Cerebellar nuclear complex (tissue), 1 donor: ENCODE data around the gene KSR1.
A peak's percentile ranks its signal among the peaks of the same experiment; 100 is the strongest.
"Not testable (repeated sequence)": the region's sequence is repeated elsewhere in the genome, so short reads cannot be mapped to it uniquely, and the experiment has no call there.

Experiments used
- DNase-seq, 2 experiments: peaks; one replicate each; lab custom pipeline; 2025; lab: John Stamatoyannopoulos, UW

KSR1 gene

DNA sequence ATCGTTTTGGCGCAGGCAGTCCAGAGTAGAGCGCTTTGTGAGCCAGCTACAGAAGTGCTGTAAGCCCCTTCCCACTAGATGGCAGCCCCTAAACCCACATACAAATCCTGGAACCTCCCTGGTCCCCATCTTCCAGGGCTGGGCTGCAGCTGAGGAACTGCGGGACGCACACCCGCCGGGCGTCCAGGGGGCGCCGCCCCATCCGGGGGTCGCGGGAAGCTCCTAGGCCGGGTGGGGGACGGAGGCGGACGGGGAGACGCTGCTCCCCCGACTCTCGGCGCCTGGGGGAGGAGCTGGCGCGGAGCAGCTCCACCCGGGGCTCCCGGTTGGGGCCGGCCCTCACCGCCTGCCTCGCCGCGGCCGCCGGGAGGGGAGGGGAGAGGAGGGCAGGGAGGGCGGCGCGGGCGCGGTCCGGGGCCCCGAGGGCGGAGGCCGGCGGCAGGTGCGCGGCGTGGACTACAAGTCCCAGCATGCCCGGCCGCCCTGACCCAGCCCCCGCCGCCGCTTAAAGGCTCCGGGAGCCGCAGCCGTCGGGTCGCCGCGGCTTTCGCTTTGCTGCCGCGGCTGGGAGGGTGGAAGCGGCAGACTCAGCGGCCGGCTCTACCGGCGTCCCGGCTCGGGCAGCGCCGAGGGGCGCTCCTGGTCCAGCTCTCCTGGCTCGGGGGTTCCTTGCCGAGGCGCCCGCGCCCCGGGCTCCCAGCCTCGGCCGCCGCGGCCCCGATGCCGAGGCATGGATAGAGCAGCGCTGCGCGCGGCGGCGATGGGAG, at the start of gene KSR1:
Gene KSR1 (plus strand): TSS at position 535 of the 767 bp plus-strand sequence. CDS start 196 bp downstream, at position 731.
- peak in 1 of 2 experiments; percentile 12 for DNase-seq

DNA sequence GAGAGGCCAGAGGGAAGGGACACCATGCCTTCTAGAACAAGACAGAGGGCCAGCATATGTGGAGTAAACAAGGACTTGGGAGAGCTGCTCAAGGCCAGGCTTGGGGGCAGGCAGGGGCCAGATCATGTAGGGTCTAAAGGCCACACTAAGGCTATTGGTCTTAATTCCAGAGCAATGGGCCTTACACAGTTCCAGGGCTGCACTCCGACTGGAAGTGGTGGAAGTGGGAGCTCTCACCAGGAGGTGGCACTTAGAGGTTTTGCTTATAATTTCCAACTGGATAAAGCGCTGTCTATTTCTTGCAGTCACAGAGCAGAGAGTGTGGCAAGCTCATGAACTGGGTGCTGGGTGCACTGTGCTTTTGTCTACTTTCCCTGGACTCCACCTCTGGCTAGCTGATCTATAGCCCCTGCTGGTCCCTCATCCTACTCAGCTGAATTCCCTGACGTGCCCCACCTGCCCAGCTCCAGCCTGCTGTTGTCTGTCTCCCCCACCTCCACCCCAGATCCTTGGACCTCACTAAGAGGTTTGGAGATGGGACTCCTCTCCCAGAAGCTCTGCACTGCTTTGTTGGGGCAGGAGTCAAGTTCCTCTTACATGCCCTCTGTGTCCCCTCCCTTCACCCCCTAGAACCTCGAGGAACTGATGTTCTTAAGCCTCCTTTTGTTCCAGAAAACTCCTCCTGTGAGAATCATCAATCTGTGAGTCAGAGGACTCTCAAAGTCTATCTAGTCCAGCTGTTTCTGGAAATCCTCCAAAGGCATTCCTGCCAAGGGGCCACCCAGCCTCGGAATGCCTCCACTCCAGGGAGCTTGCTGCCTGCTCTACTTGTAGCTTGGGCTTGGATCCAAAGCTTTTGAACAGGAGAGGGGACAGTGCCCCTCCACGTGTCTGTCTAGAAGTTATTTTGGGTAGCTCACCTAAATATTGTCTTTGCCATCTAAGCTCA, 48.1 kb upstream of the KSR1 start:
- no peak for DNase-seq

DNA sequence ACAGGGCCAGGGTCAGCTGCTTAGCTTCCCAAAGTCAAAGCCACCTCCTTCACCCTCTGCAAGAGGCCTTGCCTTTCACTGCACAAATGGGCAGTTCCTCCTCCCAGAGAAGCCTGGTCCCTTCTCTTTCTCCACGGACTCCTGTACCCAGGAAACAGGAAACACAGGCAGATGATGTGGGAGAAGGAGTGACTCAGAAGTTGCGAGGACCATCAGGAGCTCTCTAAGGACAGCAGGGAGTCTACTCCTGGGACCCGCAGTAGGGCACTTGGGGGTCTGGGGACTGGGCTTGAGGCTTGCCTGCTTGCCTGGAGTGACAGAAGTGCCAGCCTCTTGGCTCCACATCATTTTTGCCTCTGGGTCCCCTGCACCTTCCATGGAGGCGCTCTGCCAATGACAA, 47.4 kb upstream of the KSR1 start:
- DNase-seq, result no peak

DNA sequence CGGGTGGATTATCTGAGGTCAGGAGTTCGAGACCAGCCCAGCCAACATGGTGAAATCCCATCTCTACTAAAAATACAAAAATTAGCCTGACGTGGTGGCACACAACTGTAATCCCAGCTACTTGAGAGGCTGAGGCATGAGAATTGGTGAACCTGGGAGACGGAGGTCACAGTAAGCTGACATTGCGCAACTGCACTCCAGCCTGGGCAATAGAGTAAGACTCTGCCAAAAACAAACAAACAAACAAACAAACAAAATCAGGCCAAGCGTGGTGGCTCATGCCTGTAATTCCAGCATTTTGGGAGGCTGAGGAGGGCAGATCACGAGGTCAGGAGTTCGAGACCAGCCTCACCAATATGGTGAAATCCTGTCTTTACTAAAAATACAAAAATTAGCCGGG, 44.1 kb upstream of the KSR1 start:
- not testable (repeated sequence) for DNase-seq

DNA sequence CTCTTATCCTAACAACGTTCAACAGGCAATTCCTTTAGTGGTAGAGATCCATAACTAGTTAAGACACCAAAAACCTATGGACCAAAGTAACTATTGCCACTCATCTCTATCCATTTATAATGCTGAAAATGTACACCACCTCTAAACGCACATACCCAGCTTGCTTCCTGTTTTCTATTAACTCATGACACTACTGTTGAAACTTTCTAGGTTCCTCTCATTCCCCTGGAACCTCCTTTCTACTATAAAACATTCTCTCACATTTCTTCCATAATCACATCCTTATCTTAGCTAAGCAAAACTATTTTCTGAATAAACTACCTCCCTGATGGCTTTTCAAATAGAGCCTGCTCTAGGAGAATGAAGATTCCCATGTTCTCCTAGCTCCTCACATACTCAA, 42.9 kb upstream of the KSR1 start:
- DNase-seq, result no peak

DNA sequence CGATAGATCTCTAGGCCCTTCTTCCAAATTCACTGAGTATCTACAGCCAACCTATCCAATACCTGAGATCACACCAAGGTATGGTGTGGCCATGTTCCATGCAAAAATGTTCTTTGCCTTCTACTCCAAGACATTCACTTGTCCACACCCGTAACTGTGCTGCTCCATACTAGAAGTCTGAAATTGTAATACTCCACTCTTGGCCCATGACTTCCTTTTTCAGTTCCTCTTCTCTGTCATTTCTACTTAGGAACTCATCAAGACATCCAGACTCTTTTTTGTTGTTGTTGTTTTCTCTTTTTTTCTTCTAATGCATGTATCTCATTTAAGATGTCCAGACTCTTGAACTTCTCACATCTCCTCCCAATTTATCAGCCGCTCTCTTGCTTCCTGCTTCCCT, 42.5 kb upstream of the KSR1 start:
- no peak for DNase-seq

DNA sequence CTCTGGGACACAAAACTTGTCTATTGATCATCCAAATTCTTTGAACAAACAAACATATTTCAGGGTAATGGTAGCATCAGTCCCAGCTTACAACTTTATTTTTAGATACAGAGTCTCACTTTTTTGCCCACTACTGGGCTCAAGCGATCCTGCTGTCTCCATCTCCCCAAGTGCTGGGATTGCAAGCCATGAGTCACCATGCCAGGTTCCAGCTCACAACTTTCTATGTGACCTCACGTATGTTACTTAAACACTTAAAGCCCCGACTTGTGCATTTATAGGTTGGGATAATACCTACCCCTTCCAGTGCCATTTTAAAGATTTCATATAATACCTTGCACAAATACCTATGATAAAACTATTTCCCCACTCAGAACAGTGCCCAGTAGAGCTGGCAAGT, 42.0 kb upstream of the KSR1 start:
- DNase-seq, result no peak

DNA sequence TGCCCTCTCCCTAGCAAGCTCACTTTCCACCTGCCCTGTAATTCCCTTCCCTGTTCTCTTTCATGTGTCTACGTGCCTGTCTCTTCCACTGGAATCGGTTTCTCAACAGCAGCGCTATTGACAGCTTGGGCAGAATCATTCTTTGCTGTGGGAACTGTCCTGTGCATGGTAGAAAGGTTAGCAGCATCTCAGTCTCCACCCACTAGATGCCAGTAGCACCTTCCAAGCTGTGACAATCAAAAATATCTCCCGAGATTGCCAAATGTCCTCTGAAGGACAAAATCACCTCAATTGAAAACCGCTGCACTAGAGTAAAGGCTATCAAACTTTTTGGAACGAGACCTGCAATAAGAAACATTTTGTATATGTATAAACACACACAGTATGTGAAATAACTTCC, 41.6 kb upstream of the KSR1 start:
- DNase-seq, result no peak

DNA sequence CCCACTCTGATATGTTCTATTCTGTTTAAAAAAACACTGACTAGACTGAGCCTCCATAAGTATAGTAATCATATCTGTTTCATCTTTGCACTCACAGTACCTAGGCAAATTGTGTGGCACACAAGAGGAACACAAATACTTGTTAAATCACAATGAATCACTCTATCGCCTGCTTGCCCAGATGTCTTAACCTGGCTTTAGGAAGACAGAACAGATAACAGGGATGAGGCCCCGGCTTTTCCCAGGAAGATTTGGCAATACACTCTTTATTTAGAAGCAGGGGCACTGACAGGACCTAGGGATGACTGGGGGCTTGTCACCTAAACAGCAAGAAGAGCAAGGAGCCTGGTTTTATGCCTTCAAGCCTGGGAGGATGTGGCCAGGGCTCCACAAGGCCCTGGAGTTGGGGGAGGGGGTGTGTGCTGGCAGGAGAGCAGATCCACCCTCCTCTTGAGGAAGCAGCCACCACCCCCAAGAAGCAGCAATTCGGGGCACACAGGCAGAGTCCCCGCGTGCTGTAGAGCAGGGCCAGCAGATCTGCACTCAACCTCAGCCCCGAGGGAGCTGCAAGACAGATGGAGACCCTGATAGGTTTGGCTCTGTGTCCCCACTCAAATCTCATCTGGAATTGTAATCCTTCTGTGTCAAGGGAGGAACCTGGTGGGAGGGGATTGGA, 41.0 kb upstream of the KSR1 start:
- no peak for DNase-seq

DNA sequence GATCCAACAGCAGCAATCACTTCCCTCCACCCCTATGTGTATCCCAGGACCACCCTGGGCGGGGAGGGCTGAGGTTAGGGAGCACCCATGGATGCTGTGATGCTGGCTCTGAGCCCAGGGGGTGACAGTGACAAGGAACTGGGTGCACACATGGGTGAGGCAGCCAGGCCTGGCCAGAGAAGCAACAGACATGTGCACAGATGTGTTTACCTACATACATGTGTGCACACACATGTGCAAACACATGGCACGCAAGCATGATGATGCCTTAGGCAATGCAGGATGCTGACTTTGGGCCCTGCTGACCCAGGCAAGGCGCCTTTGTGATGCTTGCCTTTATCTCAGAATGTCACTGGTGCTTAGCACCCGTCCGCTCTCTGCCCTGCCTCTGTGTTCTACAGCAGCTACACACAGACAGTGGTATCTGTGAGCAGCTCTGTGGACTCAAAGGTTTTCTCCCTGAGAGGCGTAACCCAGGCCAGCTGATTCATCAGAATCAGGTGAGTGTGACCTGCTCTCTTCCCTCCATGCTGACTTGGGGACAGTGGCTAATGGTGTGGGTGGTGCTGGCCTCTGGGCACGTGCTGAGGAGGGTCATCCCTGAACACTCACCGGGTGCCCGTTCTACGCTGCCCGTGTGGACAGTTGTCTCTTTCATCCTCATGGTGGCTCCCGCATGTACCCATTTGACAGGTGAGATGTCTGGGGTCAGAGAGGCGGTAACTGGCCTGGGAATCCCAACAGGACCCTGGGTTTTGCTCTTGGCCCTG, 38.5 kb upstream of the KSR1 start:
- DNase-seq, result no peak

DNA sequence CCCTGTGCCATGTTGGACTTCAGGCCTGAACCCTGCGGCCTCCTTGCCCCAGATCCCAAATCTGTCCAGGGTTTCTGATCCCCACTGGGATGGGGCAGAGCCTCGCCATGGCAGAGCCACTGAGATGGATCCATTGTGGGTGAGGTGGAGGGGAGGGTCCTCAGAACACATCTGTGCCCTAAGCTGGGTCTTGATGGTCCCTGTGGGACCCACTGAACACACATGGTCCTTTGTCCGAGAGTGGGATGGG, 38.0 kb upstream of the KSR1 start:
- no peak for DNase-seq

DNA sequence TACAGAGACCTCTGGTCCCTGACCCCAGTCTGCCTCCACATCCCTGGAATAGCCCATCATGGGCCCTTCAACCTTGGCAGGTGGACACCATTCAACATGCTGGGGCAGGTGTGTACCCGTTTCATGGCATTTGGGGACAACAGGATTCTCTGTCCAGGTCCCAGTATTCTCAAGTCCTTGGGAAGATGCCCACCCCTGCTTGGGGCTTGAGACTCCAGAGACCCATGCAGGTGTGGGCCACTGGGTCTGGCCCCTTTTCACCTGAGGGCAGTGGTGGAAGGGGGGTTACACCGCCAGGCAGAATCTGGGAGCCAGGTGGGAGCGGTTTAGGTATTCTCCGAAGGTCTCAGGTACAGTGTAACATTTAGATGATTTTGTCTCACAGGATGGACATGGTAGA, 37.1 kb upstream of the KSR1 start:
- DNase-seq, result no peak

DNA sequence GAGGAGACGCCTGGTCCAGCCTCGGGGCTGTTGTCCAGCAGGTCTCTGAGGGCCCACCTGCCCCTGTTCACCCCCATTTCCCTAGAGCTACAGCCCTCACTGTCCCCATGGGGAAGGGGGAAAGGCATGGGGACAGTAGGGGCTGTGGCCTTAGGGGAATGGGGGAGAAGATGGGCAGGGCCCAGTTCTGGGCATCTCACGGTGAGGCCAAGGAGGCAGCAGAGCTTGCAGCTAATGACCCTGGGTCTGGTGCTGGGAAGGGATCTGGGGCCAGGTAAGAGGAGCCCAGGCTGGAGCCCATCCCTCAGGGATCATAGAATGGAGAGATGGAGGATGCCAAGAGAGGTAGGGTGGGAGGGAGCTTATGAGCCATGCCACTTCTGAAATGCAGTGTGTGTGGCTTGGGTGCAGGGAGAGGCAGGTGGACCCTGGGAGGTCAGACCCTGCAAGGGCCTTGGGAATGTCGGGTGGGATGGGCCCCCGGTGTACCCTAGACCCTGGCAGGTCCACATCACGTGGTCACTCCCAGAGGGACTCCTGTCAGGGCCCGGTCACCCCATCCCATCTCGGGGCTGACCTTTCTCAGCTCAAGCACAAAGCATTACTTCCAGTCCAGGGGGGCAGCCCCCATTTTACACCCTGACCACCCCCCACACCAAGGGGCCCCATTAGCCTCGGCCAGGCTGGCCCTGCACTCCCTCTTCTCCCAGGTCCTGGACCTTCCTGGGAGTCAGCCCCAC, 35.9 kb upstream of the KSR1 start:
- DNase-seq, result no peak

DNA sequence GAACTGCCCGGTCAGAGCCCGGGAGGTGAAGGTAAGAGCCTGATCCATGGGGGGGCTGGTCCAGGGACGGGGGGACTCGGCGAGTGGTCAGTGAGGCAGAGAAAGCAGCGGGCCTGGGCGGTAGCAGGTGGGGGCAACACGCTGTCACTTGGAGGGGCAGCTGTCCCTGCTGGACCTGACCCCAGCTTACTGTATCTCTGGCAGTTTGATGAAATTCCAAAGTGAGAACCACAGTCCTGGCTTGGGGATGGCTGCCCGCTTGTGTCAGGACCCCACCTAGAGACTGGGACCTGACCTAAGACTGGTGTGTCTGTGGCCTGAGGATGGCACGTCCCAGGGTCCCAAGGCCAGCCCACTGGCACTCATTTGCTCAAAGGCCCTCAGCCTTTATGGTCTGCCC, 35.1 kb upstream of the KSR1 start:
- no peak for DNase-seq

DNA sequence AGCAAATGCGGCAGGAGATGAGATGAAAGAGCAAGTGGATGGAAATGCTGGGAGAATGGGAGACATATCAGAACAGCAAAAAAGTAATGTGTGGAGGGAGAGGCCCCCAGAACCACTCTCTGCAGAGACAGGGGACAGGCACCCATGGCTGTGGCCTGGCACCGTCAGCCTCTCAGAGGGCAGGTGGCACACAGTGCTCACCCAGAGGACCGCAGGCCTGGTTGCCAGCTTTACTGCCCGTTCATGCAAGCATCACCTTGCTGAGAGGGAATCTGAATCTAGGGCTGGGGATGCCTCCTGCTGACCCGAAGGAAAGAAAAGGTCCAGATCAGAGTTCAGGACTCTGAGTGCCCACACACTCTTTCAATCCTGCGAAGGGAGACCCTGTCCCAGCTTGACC, 34.6 kb upstream of the KSR1 start:
- not testable (repeated sequence) for DNase-seq

DNA sequence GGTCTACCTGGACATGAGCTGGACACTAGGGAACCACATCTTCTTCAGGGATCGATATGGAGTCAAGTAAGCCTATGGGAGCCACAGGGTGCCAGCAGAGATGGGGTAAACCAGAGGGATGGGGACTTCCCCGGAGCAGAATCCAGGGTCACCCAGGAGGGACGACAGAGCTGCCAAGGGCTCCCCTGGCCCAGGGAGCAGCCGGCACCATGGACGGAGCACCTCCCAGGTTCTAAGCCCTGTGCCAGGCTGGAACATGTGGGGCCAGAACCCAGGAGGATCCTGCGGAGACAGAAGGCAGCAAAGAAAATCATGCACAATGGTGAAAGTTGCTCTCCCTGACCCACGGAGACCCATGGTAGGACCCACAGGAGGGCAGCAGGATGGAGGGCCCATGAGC, 33.6 kb upstream of the KSR1 start:
- DNase-seq, result no peak

DNA sequence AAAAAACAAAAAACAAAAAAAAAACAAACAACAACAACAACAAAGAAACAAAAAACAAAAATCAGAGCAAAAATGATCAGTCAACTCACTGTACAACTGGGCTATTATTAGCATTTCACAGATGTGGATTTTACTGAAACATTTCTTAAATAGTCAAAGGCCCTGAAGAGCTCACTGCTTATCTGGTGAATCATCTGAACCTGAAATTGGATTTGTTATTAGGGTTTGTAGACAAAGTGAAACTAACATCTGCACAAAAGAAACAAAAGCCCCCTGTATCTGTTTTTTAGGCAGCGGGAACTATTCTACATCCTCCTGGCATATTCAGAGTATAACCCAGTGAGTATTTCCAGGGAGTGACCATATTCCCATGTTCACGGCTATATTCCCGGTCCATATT, 32.6 kb upstream of the KSR1 start:
- no peak for DNase-seq

DNA sequence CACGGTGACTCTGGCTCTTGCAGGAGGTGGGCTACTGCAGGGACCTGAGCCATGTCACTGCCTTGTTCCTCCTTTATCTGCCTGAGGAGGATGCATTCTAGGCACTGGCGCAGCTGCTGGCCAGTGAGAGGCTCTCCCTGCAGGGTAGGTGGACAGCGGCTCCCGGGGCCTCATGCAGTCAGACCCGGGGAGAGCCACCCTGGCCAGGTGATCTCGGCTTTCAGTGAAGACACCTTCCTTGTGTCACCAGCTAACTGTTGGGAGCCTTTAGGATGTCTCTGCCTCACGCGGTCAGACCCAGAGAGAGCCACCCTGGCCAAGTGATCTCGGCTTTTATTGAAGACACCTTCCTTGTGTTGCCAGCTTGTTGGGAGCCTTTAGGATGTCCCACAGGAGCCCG, 31.7 kb upstream of the KSR1 start:
- no peak for DNase-seq

DNA sequence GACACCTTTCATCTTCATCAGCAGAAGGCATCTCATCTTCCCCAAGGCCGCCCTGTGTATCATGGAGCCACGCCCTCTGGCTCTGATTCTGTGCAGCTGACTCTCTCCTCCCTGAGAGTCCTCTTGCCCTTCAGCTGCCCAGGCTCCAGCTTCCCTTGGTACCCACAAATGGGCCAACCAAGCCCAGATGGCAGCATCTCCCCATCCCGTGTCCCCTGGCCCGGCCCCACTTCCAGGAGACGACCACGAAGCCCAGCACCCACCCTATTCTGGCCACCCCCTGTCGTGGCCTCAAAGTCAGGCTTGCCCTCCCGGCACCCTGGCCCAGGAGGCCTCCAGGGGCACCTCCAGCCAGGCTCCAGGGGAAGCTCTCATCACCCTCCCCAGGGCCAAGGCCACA, 31.3 kb upstream of the KSR1 start:
- no peak for DNase-seq

DNA sequence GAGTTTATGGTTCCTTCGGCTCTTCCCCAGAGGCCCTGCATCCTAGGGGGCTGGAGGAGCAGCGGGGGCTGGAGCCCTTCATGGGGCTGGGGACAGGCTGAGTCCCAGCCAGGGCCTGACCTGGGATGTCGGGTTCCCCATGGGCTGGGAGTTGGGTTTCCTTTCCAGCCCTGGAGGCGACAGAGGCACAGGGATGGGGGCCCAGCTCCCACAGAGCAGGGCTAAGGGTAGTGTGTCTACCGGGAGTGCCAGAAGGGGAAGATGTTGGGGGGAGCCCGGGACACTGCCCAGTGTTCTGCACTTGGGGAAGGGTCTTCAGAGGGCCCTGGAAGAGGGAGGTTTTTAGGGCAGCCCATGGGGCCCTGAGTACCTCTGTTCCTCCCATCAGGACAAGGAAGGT, 30.7 kb upstream of the KSR1 start:
- DNase-seq, result not testable (repeated sequence)

DNA sequence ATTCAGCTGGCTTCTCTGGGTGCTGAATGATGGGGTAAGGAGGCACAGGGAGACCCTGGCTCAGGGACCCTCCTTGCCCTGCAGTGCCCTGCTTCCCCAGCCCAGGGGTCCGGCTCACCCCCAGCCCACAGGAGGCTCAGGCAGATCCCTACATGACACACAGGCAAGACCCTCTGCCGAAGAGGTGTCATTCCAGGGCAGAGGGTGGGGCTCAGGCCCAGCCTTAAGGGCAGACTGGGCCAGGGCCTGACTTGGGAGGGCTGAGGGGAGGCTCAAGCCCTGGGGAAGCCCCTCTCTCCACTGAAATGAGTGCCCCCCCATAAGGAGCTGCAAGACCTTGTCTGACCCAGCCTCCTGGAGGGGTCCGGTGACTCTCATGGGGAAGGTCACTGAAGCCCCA, 30.3 kb upstream of the KSR1 start:
- no peak for DNase-seq
